A549 (cell line): Measurements from ENCODE around the gene PLPPR3. TPM values are rescaled to one million over a fixed set of nuclear protein-coding genes. Genes with fewer than 3 reads are reported as not detected.

ENCODE experiments used
- ATAC-seq, 2 experiments: fragments of 200-7000 bp in 1 of 2; fragments of >200 bp in 1 of 2; cut with Nextera tagmentation in 1 of 2; cut with Tn5 transposase in 1 of 2; 3 replicates each; pipeline versions ENCODE4 v1.8.0 to v1.9.1; 2018 to 2020; ENCODE audit warnings: mild to moderate bottlenecking in 1 of 2, moderate library complexity in 1 of 2
- CTCF ChIA-PET: fragments of 300-600 bp; sonication (Branson Sonifier 250); formaldehyde crosslinking; extraction: SDS; loops from one replicate; lab custom pipeline; 2021; ENCODE audit warnings: antibody characterized with exemption, inconsistent platforms; lab: Yijun Ruan, JAX
- POLR2A ChIA-PET: fragments of 350-600 bp; formaldehyde crosslinking; extraction: SDS; loops from one replicate; lab custom pipeline; 2021; ENCODE audit warnings: antibody characterized with exemption, inconsistent platforms; lab: Yijun Ruan, JAX
- DNase-seq, 2 experiments: peaks; one replicate each; pipeline versions ENCODE4 v3.0.0 to v3.0.0-alpha.2; 2011 to 2016; ENCODE audit warnings: low read depth in 1 of 2, low spot score in 1 of 2
- FAIRE-seq: peaks from 2 replicates; lab custom pipeline; 2011; peaks lifted over from hg19 to GRCh38; lab: Jason Lieb, UNC
- H3K27ac ChIP-seq, 2 experiments: fragments of >200 bp; sonication (Bioruptor Twin); formaldehyde crosslinking; 3 replicates each; pipeline ENCODE4 v1.5.1; 2016 to 2017
- H3K4me1 ChIP-seq: fragments of >200 bp; sonication (Bioruptor Twin); formaldehyde crosslinking; 3 replicates; pipeline ENCODE4 v1.6.1; 2016
- H3K4me2 ChIP-seq: fragments of >200 bp; sonication (Bioruptor Twin); formaldehyde crosslinking; 3 replicates; pipeline ENCODE4 v1.6.1; 2016
- H3K4me3 ChIP-seq: fragments of >200 bp; sonication (Bioruptor Twin); formaldehyde crosslinking; 3 replicates; pipeline ENCODE4 v1.5.1; 2016
- H3K9me3 ChIP-seq: fragments of >200 bp; sonication (Bioruptor Twin); formaldehyde crosslinking; 3 replicates; pipeline ENCODE4 v1.6.1; 2016
- BHLHE40 ChIP-seq: IDR thresholded peaks from 2 replicates; pipeline ENCODE4 v1.6.1; 2012; ENCODE audit warnings: low read depth, low read length, inconsistent platforms
- CBX8 ChIP-seq: fragments of 200-600 bp; sonication (generic); IDR thresholded peaks from 2 replicates; pipeline ENCODE4 v1.6.1; 2016
- CHD4 ChIP-seq: fragments of 200-600 bp; sonication (generic); IDR thresholded peaks from 2 replicates; pipeline ENCODE4 v1.6.1; 2016; ENCODE audit warnings: antibody characterized with exemption, mild to moderate bottlenecking, borderline replicate concordance
- EHF ChIP-seq: fragments of 250-450 bp; sonication (Bioruptor Pico); IDR thresholded peaks from 2 replicates; pipeline ENCODE4 v1.5.0; 2020; ENCODE audit warnings: mild to moderate bottlenecking
- EHMT2 ChIP-seq: fragments of 200-600 bp; sonication (generic); IDR thresholded peaks from 2 replicates; pipeline ENCODE4 v1.6.1; 2016; ENCODE audit warnings: antibody characterized with exemption, low read depth, mild to moderate bottlenecking, moderate library complexity
- ESRRA ChIP-seq: fragments of 150-350 bp; IDR thresholded peaks from 2 replicates; pipeline ENCODE4 v1.6.1; 2014; ENCODE audit warnings: mild to moderate bottlenecking, low read length, borderline replicate concordance
- FOSL2 ChIP-seq, 2 experiments: fragments of 450-650 bp in 1 of 2; fragments of >200 bp in 1 of 2; sonication (Bioruptor Twin) in 1 of 2; formaldehyde crosslinking; IDR thresholded peaks; 2 replicates each; pipeline versions ENCODE4 v1.5.0 to v1.6.1; 2016 to 2020; ENCODE audit warnings: mild to moderate bottlenecking in 1 of 2, moderate library complexity in 1 of 2
- HDAC2 ChIP-seq: fragments of 200-600 bp; sonication (generic); IDR thresholded peaks from 2 replicates; pipeline ENCODE4 v1.6.1; 2016
- HEYL ChIP-seq: fragments of 250-450 bp; sonication (Bioruptor Pico); IDR thresholded peaks from 2 replicates; pipeline ENCODE4 v1.8.0; 2021; ENCODE audit warnings: mild to moderate bottlenecking, moderate library complexity
- JUN ChIP-seq, 2 experiments: fragments of >200 bp; sonication (Bioruptor Twin); formaldehyde crosslinking; IDR thresholded peaks; 2 replicates in 1 of 2; 3 replicates in 1 of 2; pipeline ENCODE4 v1.6.1; 2016 to 2017
- KDM1A ChIP-seq: fragments of 200-600 bp; sonication (generic); IDR thresholded peaks from 2 replicates; pipeline ENCODE4 v1.6.1; 2016; ENCODE audit warnings: low read depth, mild to moderate bottlenecking
- MAZ ChIP-seq: fragments of 150-350 bp; IDR thresholded peaks from 2 replicates; pipeline ENCODE4 v1.6.1; 2014; ENCODE audit warnings: antibody characterized with exemption, low read depth, low read length, borderline replicate concordance
- PHF8 ChIP-seq: fragments of 200-600 bp; sonication (generic); IDR thresholded peaks from 2 replicates; pipeline ENCODE4 v1.6.1; 2016; ENCODE audit warnings: low read depth, mild to moderate bottlenecking, antibody characterized with exemption, moderate library complexity, borderline replicate concordance
- POLR2AphosphoS2 ChIP-seq: conservative IDR thresholded peaks from 2 replicates; pipeline ENCODE4 v1.6.1; 2012; ENCODE audit warnings: low read length, improper control_type of control experiment, inconsistent platforms
- RAD21 ChIP-seq, 2 experiments: fragments of >200 bp in 1 of 2; sonication (Bioruptor Twin) in 1 of 2; formaldehyde crosslinking in 1 of 2; IDR thresholded peaks in 1 of 2; conservative IDR thresholded peaks in 1 of 2; 2 replicates in 1 of 2; 3 replicates in 1 of 2; pipeline ENCODE4 v1.6.1; 2012 to 2018; ENCODE audit warnings: inconsistent platforms in 1 of 2
- RARB ChIP-seq: fragments of 250-450 bp; sonication (Bioruptor Pico); IDR thresholded peaks from 2 replicates; pipeline ENCODE4 v1.8.0; 2021; ENCODE audit warnings: mild to moderate bottlenecking, moderate library complexity
- RCOR1 ChIP-seq: fragments of 150-350 bp; IDR thresholded peaks from 2 replicates; pipeline ENCODE4 v1.6.1; 2014; ENCODE audit warnings: antibody characterized with exemption, low read length, low read depth
- RFX5 ChIP-seq: fragments of 450-650 bp; IDR thresholded peaks from 2 replicates; pipeline ENCODE4 v1.7.1; 2014; ENCODE audit warnings: antibody characterized with exemption, mild to moderate bottlenecking, moderate library complexity
- TP53 ChIP-seq: fragments of 250-450 bp; sonication (Bioruptor Pico); IDR thresholded peaks from 2 replicates; pipeline ENCODE4 v1.5.0; 2021; ENCODE audit warnings: mild to moderate bottlenecking, moderate library complexity
- ZC3H11A ChIP-seq: fragments of 450-650 bp; IDR thresholded peaks from 2 replicates; pipeline ENCODE4 v1.6.1; 2014; ENCODE audit warnings: antibody characterized with exemption, mild to moderate bottlenecking
- WGBS: methylation state at CpG from one replicate; pipeline ENCODE4 v1.1.6; 2017; ENCODE audit errors: missing lambda C conversion rate; 5-methylcytosine and 5-hydroxymethylcytosine counted together
- polyA plus RNA-seq, 4 experiments: library from polyadenylated mRNA; depleted of rRNA in 3 of 4; stranded (reverse); fragments of >200 nt; fragmentation: RNase III in 1 of 4; extraction: RNeasy Plus Mini Kit Qiagen cat#74134 plus additional on column Dnase treatment in 1 of 4; gene quantifications; 2 replicates in 3 of 4; 3 replicates in 1 of 4; pipeline ENCODE4 v1.2.3, GENCODE V29; 2011 to 2017
- TF ChIP-seq, protein P1 (sequence below): fragments of 250-450 bp; sonication (Bioruptor Pico); IDR thresholded peaks from 2 replicates; pipeline ENCODE4 v1.5.0; 2020; ENCODE audit warnings: low read depth, mild to moderate bottlenecking, moderate library complexity
- TF ChIP-seq, protein P2 (sequence below): IDR thresholded peaks from 2 replicates; pipeline ENCODE4 v1.6.1; 2012; ENCODE audit warnings: low read depth, borderline replicate concordance

The PLPPR3 gene
- polyA plus RNA-seq, 2 of the 4 experiments (the other 2 are of a cell fraction) = 2.6 to 3.7 TPM

DNA sequence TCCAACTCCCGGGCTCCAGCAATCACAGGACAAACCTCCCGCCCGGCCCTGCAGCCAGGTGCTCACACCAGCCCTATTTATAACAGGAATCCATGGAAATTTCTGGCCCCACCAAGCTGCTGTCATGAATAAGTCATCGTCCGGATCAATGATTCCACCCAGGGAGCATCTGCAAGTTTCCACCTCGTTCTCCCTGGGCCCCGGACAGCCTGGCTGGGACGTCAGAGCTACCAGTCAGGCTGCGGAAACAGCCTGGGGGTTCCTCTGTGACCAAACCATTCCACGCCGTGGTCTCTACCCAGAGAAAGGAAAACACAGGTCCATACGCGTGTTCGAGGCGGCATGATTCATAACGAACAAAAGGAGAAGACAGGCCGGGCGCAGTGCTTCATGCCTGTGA, 45.2 kb downstream of the PLPPR3 start:
- Histone ChIP-seq H3K4me3 (no peak overlapping the region), H3K27ac (peak overlapping the region in 1 of 2 experiments; percentile 61; a peak in 3 of 6 replicates), H3K4me1 (peaks cover 33% of the 10 kb centered on the region), H3K9me3 (no peaks in the 10 kb centered on the region), H3K4me2 (no peak overlapping the region)
- 89% methylated on average over 18 of the region's 18 CpGs for WGBS
- ATAC-seq (no peak), DNase-seq (no peak), FAIRE-seq (no peak)
- TF ChIP-seq RARB = no peak
- no peak for TF ChIP-seq KDM1A
- TF ChIP-seq FOSL2 (IDR thresholded peaks at IDR 0.05) = no peak
- TF ChIP-seq FOSL2 (CRISPR knock-in tag; IDR thresholded peaks at IDR 0.05) = no peak
- no peak for TF ChIP-seq ESRRA
- no peak for TF ChIP-seq RAD21 (conservative IDR thresholded peaks at IDR 0.05 in 1 of 2, IDR thresholded peaks at IDR 0.05 in 1 of 2)
- TF ChIP-seq, protein P1, sequence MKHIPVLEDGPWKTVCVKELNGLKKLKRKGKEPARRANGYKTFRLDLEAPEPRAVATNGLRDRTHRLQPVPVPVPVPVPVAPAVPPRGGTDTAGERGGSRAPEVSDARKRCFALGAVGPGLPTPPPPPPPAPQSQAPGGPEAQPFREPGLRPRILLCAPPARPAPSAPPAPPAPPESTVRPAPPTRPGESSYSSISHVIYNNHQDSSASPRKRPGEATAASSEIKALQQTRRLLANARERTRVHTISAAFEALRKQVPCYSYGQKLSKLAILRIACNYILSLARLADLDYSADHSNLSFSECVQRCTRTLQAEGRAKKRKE (CRISPR knock-in tag) = no peak
- no peak for TF ChIP-seq HEYL (CRISPR knock-in tag)
- TF ChIP-seq CBX8 = no peak
- no peak for TF ChIP-seq EHF
- no peak for TF ChIP-seq HDAC2
- no peak for TF ChIP-seq PHF8
- no peak for TF ChIP-seq RFX5
- TF ChIP-seq JUN (IDR thresholded peaks at IDR 0.05) = no peak
- TF ChIP-seq RCOR1 = no peak
- POLR2A ChIA-PET = no interaction called here
- CTCF ChIA-PET = no interaction called here

DNA sequence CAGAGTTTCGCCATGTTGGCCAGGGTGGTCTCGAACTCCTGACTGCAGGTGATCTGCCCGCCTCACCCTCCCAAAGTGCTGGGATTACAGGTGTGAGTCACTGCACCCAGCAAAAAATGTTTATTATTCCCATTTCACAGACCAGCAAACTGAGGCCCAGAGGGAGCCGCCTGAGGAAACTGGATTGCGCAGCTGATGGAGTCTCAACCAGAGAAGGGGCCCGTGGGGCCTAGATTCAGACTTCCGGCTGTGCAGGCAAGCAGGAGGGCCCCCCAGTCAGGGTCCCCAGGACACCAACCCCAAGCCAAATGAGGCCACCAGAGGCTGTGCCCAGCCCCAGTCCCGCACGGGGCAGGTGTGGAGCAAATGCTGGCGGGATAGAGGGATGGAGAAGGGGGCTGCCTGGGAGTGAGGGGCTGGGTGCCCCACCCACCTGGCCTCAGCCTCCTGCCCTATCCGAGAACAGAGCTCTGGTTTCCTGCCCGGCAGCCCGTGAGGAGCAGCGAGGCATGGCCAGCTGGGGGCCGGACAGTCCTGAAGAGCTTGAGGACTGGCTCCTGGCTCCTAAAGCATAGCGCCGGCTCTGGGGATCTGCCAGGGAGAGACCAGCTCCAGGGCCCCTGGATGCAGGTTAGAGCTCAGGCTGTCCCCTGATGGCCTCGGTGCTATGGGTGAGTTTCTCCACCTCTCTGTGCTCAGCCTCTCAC, 48.9 kb downstream of the PLPPR3 start:
- Histone ChIP-seq H3K4me3 (no peak overlapping the region), H3K9me3 (no peaks in the 10 kb centered on the region), H3K27ac (peak overlapping the region; percentile 58 to 85), H3K4me2 (peak overlapping the region; percentile 3; the same call in 1 of the 3 replicates)
- FAIRE-seq (no peak), ATAC-seq (peak; percentile 61 to 65; a peak in 5 of 6 replicates), DNase-seq (peak in 1 of 2 experiments; percentile 48)
- ChIA-PET CTCF (interaction anchor here (0.9 to 2.2 kb wide), 4 partner anchors 30 to 148 kb away, joined by 3 to 5 read pairs (median 3); no protein-coding TSS in a partner anchor), POLR2A (interaction anchor here (0.6 kb wide), 1 partner anchor 20 kb away, joined by 3 read pairs; no protein-coding TSS in a partner anchor)
- 79% methylated on average over 9 of the region's 18 CpGs for WGBS
- TF ChIP-seq CHD4 (peak; percentile 88; the same call in 1 of the 2 replicates), KDM1A (peak; percentile 82), HDAC2 (peak; percentile 17; the same call in 1 of the 2 replicates), RFX5 (no peak)
- TF ChIP-seq, all 56 proteins: peak for 3
- peaks cover 18% of the 10 kb centered on the region for H3K4me1 ChIP-seq

DNA sequence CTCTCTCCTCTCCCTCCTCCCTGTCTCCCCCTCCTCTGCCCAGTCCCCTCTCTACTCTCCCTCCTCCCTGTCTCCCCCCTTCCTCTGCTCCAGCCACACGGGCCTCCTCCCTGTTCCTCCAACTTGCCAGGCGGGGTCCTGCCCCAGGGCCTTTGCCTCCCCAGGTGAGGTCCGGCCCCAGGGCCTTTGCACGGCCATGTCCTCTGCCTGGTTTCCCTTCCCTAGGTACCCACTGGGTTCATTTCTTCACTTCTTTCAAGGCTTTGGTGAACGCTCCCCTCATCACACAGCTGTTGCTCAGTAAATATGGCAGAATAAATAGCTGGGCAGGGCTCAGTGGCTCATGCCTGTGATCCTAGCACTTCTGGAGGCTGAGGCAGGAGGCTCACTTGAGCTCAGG, 49.7 kb downstream of the PLPPR3 start:
- POLR2A ChIA-PET = interaction anchor here (0.7 kb wide), 1 partner anchor 19 kb away, joined by 3 read pairs; no protein-coding TSS in a partner anchor
- no peak for DNase-seq
- peaks cover 18% of the 10 kb centered on the region for H3K4me1 ChIP-seq
- peak overlapping the region; percentile 35 to 68; a peak in 3 of 6 replicates for H3K27ac ChIP-seq
- 95% methylated on average over 5 of the region's 5 CpGs for WGBS
- no peak for FAIRE-seq
- TF ChIP-seq HDAC2 (no peak), BHLHE40 (no peak), ZC3H11A (no peak), EHMT2 (no peak), PHF8 (no peak), POLR2AphosphoS2 (no peak), MAZ (no peak), TP53 (CRISPR knock-in tag) (no peak), RAD21 (conservative IDR thresholded peaks at IDR 0.05 in 1 of 2, IDR thresholded peaks at IDR 0.05 in 1 of 2) (no peak), FOSL2 (IDR thresholded peaks at IDR 0.05) (no peak), FOSL2 (CRISPR knock-in tag; IDR thresholded peaks at IDR 0.05) (no peak)
- TF ChIP-seq, protein P2, sequence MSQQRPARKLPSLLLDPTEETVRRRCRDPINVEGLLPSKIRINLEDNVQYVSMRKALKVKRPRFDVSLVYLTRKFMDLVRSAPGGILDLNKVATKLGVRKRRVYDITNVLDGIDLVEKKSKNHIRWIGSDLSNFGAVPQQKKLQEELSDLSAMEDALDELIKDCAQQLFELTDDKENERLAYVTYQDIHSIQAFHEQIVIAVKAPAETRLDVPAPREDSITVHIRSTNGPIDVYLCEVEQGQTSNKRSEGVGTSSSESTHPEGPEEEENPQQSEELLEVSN = no peak
- no peak for ATAC-seq
- CTCF ChIA-PET = interaction anchor here (1.2 to 2.2 kb wide), 3 partner anchors 30 to 149 kb away, joined by 3 to 5 read pairs (median 3); no protein-coding TSS in a partner anchor
- H3K9me3 ChIP-seq = no peaks in the 10 kb centered on the region
- H3K4me3 ChIP-seq = no peak overlapping the region
- H3K4me2 ChIP-seq = no peak overlapping the region
